H1 (cell line): ENCODE data around the gene UVRAG. TPM values are rescaled to one million over a fixed set of nuclear protein-coding genes. Genes with fewer than 3 reads are reported as not detected.

Experiments used
- CTCF ChIP-seq, 3 experiments: IDR thresholded peaks; 1 replicate in 2 of 3; 2 replicates in 1 of 3; pipeline versions ENCODE4 v1.5.1 to v1.6.1; 2011; ENCODE audit warnings: low read length in 3 of 3, mild to moderate bottlenecking in 3 of 3, inconsistent platforms in 2 of 3, low read depth in 1 of 3, moderate library complexity in 1 of 3; ENCODE audit not compliant: insufficient read depth in 1 of 3; ENCODE audit errors: control extremely low read depth in 1 of 3
- KDM4A ChIP-seq: IDR thresholded peaks from one replicate; pipeline ENCODE4 v1.7.1; 2012; ENCODE audit warnings: low read depth, mild to moderate bottlenecking, moderate library complexity, low read length, inconsistent platforms; ENCODE audit not compliant: severe bottlenecking
- polyA plus RNA-seq, 7 experiments: library from polyadenylated mRNA; depleted of rRNA in 3 of 7; stranded (reverse) in 5 of 7; unstranded in 2 of 7; fragments of >200 nt in 5 of 7; fragments of 200-250 nt in 2 of 7; gene quantifications; 1 replicate in 5 of 7; 2 replicates in 1 of 7; 4 replicates in 1 of 7; pipeline versions ENCODE4 v1.2.1 to v1.2.3, GENCODE V29; 2011 to 2013; ENCODE audit warnings: missing spikeins in 2 of 7, mixed read lengths in 2 of 7
- total RNA-seq: library from RNA; stranded (reverse); fragmentation: NEBNext Ultra II Directional; extraction: Animal tissue kit (Norgen Biotek cat#: 25700); gene quantifications from 2 replicates; pipeline ENCODE4 v1.2.1, GENCODE V29; 2021
- TF ChIP-seq, protein P1 (sequence below): IDR thresholded peaks from 2 replicates; pipeline ENCODE4 v1.6.1; 2012; ENCODE audit warnings: inconsistent platforms

UVRAG gene
- total and polyA plus RNA-seq, 2 of the 8 experiments (the other 6 are each of a cell fraction or from before 2014, with no cell fraction given), result 5.5 to 14.7 TPM

- TF ChIP-seq CTCF (IDR thresholded peaks at IDR 0.05; ENCODE audit: control extremely low read depth in 1 of 3, insufficient read depth in 1 of 3, low read depth in 1 of 3, low read length in 3 of 3) (no peak), KDM4A (no peak)
- TF ChIP-seq, protein P1, sequence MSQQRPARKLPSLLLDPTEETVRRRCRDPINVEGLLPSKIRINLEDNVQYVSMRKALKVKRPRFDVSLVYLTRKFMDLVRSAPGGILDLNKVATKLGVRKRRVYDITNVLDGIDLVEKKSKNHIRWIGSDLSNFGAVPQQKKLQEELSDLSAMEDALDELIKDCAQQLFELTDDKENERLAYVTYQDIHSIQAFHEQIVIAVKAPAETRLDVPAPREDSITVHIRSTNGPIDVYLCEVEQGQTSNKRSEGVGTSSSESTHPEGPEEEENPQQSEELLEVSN, result no peak
Measured at GRCh38 chr11:76090821-76091220, 275.8 kb downstream of the UVRAG start (continued).
